HG03095 (cell line): ENCODE data around the gene TYK2.
A peak's percentile ranks its signal among the peaks of the same experiment; 100 is the strongest.
"Not testable (repeated sequence)": the region's sequence is repeated elsewhere in the genome, so short reads cannot be mapped to it uniquely, and the experiment has no call there.

Experiments used
- ATAC-seq: cut with Tn5 transposase; IDR thresholded peaks from one replicate; pipeline ENCODE4 v1.9.1; 2021; ENCODE audit warnings: moderate library complexity; ENCODE audit not compliant: unreplicated experiment

TYK2 gene

DNA sequence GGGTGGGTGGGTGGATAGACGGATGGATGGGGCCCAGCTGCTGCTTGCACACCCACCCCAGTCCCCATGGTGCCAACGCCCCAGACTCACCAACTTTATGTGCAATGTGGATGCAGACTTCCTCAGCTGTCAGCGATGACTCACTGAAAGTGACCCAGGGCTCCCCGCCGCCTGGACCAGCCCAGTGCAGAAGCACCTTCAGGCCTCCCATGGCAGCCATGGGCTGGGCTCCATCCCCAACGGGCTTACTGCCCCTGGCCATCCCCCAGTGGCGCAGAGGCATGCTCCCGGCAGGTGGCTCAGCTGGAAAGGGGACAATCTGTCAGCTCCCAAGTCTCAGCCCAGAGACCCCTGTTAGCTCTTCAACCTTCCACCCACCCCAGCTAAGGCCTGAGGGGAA, 2.2 kb downstream of the TYK2 start:
- no peak for ATAC-seq

DNA sequence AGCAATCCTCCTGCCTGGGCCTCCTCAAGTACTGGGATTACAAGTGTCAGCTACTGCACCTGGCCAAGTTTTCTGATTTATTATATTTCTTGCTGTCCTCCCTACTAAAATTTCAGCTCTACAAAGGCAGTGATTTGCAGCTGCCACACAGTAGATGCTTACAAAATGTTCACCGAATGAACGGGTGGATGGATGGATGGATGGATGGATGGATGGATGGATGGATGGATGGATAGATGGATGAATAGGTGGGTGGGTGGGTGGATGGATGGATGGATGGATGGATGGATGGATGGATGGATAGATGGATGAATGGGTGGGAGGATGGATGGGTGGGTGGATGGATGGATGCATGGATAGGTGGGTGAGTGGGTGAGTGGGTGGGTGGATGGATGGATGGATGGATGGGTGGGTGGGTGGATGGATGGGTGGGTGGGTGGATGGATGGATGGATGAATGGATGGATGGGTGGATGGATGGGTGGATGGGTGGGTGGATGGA, 3.2 kb downstream of the TYK2 start:
- ATAC-seq, result not testable (repeated sequence)

- ATAC-seq, result no peak
Observed at GRCh38 chr19:10374931-10375330, 5.4 kb downstream of the TYK2 start.

DNA sequence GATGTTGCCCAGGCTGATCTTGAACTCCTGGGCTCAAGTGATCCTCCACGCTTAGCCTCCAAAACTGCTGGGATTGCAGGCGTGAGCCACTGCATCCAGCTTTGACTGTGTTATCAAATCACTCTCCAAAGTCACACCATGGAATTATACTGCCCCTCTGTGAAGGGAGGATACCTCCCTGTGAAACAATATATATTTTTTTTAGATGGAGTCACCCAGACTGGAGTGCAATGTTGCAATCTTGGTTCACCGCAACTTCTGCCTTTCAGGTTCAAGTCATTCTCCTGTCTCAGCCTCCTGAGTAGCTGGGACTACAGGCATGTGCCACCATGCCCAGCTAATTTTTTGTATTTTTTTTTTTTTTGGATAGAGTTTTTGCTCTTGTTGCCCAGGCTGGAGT, 7.7 kb downstream of the TYK2 start:
- no peak for ATAC-seq

GRCh38 chr19:10368101-10368803, 12.1 kb downstream of the TYK2 start:
- ATAC-seq, result no peak

DNA sequence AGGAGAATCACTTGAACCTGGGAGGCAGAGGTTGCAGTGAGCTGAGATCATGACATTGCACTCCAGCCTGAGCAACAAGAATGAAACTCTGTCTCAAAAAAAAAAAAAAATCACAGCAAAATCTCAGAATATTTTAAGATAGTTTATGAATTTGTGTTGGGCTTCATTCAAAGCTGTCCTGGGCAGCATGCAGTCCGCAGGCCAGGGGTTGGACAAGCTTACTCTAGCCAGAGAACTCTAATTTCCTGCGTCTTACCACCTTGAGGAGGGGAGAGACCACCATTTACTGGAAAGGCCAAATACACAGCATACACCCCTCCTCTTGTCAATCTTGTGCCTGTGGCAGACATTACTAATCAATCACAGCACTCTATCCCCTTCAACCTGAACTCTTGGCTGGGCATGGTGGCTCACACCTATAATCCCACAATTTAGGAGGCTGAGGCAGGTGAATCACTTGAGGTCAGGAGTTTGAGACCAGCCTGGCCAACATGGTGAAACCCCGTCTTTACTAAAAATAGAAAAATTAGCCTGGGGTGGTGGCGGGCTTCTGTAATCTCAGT, 13.3 kb downstream of the TYK2 start:
- not testable (repeated sequence) for ATAC-seq

- no peak for ATAC-seq
Observed at GRCh38 chr19:10365518-10365917, 14.9 kb downstream of the TYK2 start.

- ATAC-seq, result no peak
Observed at GRCh38 chr19:10364644-10365043, 15.7 kb downstream of the TYK2 start.

GRCh38 chr19:10363789-10364281, 16.5 kb downstream of the TYK2 start:
- ATAC-seq, result no peak

DNA sequence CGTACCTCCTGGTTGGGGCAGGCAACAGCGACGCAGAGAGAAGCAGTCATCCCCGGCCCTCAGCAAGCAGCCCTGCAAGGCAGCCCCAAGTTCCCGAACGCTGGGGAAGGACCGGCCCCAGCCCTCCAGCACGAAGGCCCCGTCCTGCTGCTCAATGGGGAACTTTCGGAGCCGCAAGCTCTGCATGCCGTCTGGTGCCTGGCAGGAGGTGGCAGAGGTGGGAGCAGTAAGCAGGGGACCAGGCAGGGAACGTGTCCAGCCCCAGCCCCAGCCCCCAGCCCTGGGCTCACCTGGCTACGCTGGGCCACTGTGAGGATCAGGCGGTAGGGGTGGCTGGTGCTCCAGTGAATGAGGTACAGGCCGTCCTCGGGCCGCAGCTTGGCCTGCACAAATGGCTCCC, 18.1 kb downstream of the TYK2 start:
- ATAC-seq, result no peak

DNA sequence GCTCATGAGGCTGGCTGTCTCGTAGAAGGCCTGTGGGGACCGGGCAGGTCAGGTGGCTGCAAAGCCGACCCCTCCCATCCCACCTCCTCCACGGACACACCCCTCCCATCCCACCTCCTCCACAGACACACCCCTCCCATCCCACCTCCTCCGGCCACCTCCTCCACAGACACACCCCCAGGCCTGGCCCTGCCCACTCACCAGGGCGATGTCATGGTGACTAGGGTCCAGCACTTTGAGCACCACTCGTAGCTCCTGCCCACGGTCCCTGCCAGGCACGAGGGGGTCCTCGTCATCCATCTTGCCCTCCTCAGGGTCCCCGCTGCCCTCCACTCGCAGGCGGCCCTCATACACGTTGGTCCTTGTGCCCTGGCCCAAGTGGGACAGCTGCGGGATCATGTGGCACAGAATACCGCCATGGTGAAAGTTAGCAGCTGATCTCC, 18.8 kb downstream of the TYK2 start:
- ATAC-seq, result no peak

DNA sequence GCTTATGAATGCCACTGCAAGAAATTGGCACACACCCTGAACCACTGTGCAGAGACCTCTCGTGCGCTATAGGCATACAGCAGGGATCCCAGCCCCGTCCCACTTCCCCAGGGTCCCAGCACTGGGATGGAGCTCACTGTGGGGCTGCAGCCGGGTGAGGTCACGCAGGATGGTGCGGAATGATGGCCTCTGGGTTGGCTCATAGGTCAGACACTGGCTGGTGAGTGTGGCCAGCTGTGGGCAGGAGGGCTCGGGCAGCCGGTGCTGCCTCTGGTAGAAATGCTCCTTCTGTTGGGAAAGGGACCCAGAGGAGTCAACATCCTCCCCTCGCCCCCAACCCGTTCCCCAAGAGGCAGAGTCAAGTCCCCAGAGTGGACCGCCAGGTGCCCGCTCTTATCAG, 23.9 kb downstream of the TYK2 start:
- no peak for ATAC-seq

DNA sequence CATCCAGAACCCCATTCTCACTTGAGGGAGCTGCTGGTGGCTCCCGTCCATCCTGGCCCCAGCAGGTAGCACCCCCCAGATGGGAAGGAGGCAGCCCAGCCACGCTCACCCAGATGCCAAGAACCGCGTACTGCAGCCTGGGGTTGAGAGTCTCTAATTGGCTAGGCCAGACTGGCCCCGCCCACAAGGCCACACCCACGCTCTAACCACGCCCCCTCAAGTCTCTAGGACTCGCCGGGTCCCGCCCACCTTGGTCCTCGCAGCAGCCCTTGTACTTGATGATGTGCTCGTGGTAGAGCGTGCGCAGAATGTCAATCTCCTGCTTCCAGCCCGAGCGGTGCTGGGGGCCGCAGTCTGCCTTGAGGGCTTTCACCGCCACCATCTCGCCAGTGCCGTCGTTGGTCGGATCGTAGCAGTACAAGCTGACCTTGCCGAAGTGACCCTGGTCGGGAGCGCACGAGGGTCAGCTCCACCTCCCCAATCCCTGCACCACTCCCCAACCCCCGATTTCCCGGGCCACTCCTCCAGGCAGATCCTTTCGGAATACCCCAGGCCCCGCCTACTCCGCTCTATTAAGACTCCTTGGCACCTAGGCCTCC, 26.5 kb downstream of the TYK2 start:
- ATAC-seq, result no peak

DNA sequence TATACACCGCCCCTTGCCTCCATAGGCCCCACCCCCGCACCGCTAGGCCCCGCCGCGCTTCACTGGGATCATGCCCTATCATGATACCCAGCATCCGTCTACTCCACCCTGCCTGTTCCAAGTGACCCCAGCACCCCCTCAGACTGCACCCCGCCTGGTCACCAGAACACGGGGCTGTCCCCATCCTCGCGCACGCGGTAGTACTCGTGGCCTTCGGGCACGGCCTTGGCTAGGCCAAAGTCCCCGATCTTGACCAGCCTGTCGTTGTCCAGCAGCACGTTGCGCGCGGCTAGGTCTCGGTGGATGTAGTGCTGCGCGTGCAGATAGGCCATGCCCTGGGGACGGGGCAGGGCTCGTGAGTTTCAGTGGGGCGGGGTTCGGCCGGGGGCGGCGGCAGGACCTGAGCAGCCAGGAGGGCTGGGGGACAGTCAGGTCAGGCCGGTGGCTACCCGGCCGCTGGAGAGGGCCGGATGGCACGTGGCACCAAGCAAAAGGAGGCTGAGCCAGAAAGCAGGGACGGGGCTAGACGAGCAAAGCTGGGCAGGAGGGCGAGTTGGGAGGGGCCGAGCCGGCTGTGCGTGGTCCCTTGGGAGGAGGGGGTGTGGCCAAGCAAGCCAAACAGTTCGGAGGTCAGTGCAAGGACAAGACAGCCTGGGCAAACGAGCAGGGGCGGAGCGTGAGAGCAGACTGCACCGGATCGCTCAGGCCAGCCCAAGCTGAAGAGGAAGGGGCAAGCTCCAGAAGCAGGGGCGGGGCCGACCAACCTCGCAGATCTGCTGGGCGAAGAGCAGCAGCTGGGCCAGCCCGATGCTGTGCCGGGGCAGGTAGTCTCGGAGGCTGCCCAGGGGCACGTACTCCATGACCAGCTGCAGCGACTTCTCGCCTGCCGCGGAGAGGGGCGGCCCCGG, 27.4 kb downstream of the TYK2 start:
- no peak for ATAC-seq

DNA sequence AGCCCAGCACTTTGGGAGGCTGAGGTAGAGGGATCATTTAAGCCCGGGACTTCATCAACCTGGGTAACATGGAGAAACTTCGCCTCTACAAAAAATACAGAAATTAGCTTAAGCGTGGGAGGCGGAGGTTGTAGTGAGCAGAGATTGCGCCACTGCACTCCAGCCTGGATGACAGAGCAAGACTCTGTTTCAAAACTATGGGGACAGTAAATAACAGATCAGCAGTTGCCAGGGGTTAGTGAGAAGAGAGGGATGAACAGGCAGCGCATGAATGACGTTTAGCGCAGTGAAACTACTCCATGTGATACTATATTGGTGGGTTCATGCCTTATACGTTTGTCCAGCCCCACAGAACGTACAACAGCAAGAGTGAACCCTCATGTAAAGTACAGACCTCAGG, 33.9 kb downstream of the TYK2 start:
- no peak for ATAC-seq

DNA sequence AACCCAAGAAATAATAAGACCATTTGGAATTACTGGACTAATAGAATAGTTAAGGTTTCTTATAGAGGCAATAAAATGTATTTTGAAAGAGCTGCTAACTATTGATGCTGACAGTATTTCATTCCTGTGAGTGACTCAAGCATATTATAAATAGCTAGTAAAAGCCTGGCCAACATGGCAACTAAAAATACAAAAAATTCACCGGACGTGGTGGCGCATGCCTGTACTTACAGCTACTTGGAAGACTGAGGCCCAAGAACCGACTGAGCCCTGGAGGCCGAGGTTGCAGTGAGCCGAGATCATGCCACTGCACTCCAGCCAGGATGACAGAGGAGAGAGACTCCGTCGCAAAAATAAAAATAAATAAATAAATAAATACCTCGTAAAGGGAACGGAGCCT, 35.6 kb downstream of the TYK2 start:
- no peak for ATAC-seq

DNA sequence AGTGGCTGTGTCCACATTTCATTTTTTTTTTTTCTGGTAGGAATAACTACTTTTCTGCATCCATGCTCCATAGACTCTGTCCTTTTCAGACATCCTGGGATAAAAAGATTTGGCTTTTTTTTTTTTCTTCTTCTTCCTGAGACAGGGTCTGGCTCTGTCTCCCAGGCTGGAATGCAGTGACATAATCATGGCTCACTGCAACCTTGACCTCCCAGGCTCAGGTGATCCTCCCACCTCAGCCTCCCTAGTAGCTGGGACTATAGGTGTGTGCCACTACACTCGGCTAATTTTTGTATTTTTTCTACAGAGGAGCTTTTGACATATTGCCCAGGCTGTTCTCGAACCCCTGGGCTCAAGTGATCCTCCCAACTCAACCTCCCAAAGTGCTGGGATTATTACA, 36.9 kb downstream of the TYK2 start:
- ATAC-seq, result no peak

DNA sequence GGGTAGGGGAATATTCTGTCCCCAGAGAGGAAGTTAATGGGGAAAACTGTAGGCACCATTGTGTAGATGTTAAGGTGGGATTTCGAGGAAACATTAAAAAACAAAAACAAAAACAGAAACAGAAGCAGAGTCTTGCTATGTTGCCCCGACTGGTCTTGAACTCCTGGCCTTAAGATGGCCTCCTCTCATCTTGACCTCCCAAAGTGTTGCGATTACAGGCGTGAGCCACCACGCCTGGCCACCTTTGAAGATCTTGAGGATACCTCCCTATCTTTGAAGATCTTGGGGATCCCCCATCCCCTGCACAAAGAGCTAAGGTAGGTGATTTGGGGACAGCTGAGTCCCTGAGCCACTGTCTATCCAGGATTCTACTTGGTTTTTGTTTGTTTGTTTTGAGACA, 40.4 kb downstream of the TYK2 start:
- ATAC-seq, result no peak

- peak; percentile 68 for ATAC-seq
Observed at GRCh38 chr19:10339380-10339960, 40.9 kb downstream of the TYK2 start, which contains the start of gene ICAM3. Gene ICAM3, minus strand, starts transcription at chr19:10339624. Its CDS starts 10 bp downstream, at chr19:10339614.

DNA sequence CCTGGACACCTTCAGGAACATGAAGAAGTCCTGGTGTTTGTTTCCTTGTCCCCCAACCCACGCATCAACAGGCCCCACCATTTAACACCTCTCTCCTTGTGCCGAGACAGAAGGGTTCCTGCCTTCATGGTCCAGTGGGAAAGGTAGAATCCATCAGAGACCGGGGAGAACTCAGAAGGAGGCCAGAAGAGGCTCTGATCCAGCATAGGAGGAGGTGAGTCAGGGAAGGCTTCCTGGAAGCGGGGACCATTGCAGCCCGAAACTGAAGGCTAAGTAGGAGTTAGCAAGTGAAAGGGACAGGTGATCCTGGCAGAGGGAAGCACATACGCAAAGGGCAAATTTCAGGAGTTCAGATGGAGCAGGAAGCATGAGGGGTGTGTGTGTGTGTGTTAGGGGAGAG, 41.4 kb downstream of the TYK2 start:
- no peak for ATAC-seq

DNA sequence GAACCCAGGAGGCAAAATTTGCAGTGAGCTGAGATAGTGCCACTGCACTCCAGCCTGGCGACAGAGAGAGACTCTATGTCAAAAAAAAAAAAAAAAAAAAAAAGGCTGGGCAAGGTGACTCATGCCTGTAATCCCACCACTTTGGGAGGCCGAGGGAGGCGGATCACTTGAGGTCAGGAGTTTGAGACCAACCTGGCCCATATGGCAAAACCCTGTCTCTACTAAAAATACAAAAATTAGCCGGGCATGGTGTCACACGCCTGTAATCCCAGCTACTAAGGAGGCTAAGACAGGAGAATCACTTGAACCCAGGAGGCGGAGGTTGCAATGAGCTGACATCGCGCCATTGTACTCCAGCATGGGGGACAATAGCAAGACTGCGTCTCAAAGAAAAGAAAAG, 43.6 kb downstream of the TYK2 start:
- not testable (repeated sequence) for ATAC-seq
